ENCODE measurements around the gene REPS1.

Gene REPS1

DNA sequence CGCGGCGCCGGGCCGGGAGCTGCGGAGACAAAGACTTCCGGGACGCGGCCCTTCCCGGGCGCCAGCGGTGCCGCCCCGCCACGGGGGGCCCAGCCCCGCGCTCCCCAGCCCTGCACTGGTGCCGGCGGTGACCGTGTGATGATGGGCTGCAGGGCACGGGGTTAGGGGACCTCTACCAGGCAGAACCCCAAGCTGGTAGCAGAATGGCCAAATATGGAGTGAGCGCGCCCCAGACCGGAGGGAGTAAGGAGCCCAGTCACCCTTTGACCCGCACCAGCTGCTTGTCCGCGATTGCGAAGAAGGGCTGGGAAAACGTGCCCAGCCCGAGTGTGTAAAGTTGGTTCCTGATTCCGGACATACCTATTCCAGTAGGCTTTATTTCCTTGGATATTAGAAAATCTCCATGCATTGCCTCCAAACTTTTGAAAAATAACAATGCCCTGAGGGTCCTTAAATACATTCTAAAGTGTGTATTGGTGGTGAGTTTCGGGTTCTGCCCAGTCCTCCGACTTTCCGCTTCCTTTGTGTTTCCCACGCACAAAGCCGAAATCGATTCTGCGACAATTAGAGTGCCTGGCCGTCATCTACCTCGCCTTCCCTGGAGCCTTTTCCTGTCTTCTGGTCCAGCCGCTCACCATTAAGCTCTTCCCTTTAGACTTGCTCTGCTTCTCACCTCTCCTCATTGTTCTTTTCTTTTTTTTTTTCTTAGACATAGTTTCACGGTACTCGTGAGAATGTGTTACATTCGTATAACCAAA is 41.6 kb upstream of the REPS1 start (continued):
- TF ChIP-seq ZIC2 (tag by site-specific recombination; IDR thresholded peaks at IDR 0.05) = no peak
- TF ChIP-seq ZNF426 (tag by site-specific recombination; IDR thresholded peaks at IDR 0.05) = no peak
- TF ChIP-seq ZNF114 (tag by site-specific recombination; IDR thresholded peaks at IDR 0.05) = no peak
- no peak for TF ChIP-seq GLI2 (tag by site-specific recombination; IDR thresholded peaks at IDR 0.05; ENCODE audit: borderline replicate concordance, low read depth)
- TF ChIP-seq ZNF768 (tag by site-specific recombination; IDR thresholded peaks at IDR 0.05) = no peak
- TF ChIP-seq, protein P1, sequence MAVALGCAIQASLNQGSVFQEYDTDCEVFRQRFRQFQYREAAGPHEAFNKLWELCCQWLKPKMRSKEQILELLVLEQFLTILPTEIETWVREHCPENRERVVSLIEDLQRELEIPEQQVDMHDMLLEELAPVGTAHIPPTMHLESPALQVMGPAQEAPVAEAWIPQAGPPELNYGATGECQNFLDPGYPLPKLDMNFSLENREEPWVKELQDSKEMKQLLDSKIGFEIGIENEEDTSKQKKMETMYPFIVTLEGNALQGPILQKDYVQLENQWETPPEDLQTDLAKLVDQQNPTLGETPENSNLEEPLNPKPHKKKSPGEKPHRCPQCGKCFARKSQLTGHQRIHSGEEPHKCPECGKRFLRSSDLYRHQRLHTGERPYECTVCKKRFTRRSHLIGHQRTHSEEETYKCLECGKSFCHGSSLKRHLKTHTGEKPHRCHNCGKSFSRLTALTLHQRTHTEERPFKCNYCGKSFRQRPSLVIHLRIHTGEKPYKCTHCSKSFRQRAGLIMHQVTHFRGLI (tag by site-specific recombination; IDR thresholded peaks at IDR 0.05) = peak; percentile 25; the same call in 1 of the 2 replicates
- no peak for TF ChIP-seq ZNF202 (tag by site-specific recombination; IDR thresholded peaks at IDR 0.05; ENCODE audit: borderline replicate concordance)
- TF ChIP-seq ZNF791 (tag by site-specific recombination; IDR thresholded peaks at IDR 0.05) = no peak

GRCh38 chr6:139028658-139029469 is 40.8 kb upstream of the REPS1 start, which contains the start of gene ABRACL:
TSS of gene ABRACL (plus strand) at chr6:139028745. CDS start at chr6:139034161, 5,416 bp downstream.
- H3K9me3 ChIP-seq (ENCODE audit: control insufficient read depth, insufficient read depth, low read depth, low read length) = no peaks in the 10 kb centered on the region
- peaks cover 0 to 8% of the 10 kb centered on the region in 2 experiments; a peak in 1 of 3 replicates for H3K36me3 ChIP-seq (ENCODE audit: control insufficient read depth in 2 of 2, insufficient read depth in 1 of 2, low read length in 2 of 2)
- H3K4me1 ChIP-seq (ENCODE audit: control insufficient read depth, insufficient read depth, low read length) = peaks cover 7% of the 10 kb centered on the region
- peak within 1 kb of the TSS; percentile 92 for H3K4me3 ChIP-seq (ENCODE audit: low read depth, low read length)
- ChIA-PET POLR2A (interaction anchor here (0.9 kb wide), 1 partner anchor 12 kb away, joined by 3 read pairs; no protein-coding TSS in a partner anchor), CTCF (no interaction called here)
- H3K27ac ChIP-seq (ENCODE audit: extremely low read depth, low read depth, low read length) = peak within 1 kb of the TSS; percentile 78
- TF ChIP-seq, protein P2, sequence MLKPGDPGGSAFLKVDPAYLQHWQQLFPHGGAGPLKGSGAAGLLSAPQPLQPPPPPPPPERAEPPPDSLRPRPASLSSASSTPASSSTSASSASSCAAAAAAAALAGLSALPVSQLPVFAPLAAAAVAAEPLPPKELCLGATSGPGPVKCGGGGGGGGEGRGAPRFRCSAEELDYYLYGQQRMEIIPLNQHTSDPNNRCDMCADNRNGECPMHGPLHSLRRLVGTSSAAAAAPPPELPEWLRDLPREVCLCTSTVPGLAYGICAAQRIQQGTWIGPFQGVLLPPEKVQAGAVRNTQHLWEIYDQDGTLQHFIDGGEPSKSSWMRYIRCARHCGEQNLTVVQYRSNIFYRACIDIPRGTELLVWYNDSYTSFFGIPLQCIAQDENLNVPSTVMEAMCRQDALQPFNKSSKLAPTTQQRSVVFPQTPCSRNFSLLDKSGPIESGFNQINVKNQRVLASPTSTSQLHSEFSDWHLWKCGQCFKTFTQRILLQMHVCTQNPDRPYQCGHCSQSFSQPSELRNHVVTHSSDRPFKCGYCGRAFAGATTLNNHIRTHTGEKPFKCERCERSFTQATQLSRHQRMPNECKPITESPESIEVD (tag by site-specific recombination; IDR thresholded peaks at IDR 0.05) = no peak
- no peak for TF ChIP-seq ZNF16 (tag by site-specific recombination; IDR thresholded peaks at IDR 0.05; ENCODE audit: low read depth)
- TF ChIP-seq ZNF121 (tag by site-specific recombination; IDR thresholded peaks at IDR 0.05) = 0 out of 2 replicates have a peak, but pooled peaks have one; percentile 22
- TF ChIP-seq ZNF202 (tag by site-specific recombination; IDR thresholded peaks at IDR 0.05; ENCODE audit: borderline replicate concordance) = no peak
- peak; percentile 96 for TF ChIP-seq PRDM10 (tag by site-specific recombination; IDR thresholded peaks at IDR 0.05)
- no peak for TF ChIP-seq ZNF624 (tag by site-specific recombination; IDR thresholded peaks at IDR 0.05)
- TF ChIP-seq ZNF677 (tag by site-specific recombination; IDR thresholded peaks at IDR 0.05) = no peak
- TF ChIP-seq ZIC2 (tag by site-specific recombination; IDR thresholded peaks at IDR 0.05) = no peak; the same call in 1 of the 2 replicates
- no peak for TF ChIP-seq ZNF654 (tag by site-specific recombination; IDR thresholded peaks at IDR 0.05; ENCODE audit: low read depth)
- TF ChIP-seq ZNF621 (tag by site-specific recombination; IDR thresholded peaks at IDR 0.05) = no peak
- TF ChIP-seq ZNF645 (tag by site-specific recombination; IDR thresholded peaks at IDR 0.05) = no peak
- TF ChIP-seq ZNF76 (tag by site-specific recombination; IDR thresholded peaks at IDR 0.05; ENCODE audit: borderline replicate concordance, low read depth) = peak; percentile 46; the same call in 1 of the 2 replicates
- TF ChIP-seq, protein P3, sequence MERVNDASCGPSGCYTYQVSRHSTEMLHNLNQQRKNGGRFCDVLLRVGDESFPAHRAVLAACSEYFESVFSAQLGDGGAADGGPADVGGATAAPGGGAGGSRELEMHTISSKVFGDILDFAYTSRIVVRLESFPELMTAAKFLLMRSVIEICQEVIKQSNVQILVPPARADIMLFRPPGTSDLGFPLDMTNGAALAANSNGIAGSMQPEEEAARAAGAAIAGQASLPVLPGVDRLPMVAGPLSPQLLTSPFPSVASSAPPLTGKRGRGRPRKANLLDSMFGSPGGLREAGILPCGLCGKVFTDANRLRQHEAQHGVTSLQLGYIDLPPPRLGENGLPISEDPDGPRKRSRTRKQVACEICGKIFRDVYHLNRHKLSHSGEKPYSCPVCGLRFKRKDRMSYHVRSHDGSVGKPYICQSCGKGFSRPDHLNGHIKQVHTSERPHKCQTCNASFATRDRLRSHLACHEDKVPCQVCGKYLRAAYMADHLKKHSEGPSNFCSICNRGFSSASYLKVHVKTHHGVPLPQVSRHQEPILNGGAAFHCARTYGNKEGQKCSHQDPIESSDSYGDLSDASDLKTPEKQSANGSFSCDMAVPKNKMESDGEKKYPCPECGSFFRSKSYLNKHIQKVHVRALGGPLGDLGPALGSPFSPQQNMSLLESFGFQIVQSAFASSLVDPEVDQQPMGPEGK (tag by site-specific recombination; IDR thresholded peaks at IDR 0.05) = peak; percentile 85
- TF ChIP-seq ZNF561 (tag by site-specific recombination; IDR thresholded peaks at IDR 0.05; ENCODE audit: borderline replicate concordance) = no peak
- TF ChIP-seq OSR2 (tag by site-specific recombination; IDR thresholded peaks at IDR 0.05) = peak; percentile 9; the same call in 1 of the 2 replicates
- TF ChIP-seq ZNF670 (tag by site-specific recombination; IDR thresholded peaks at IDR 0.05; ENCODE audit: low read depth) = no peak
- TF ChIP-seq ZFP37 (tag by site-specific recombination; IDR thresholded peaks at IDR 0.05) = no peak

Measured in HEK293 (cell line).